RKO (cell line): ENCODE results near the gene ADAP1.
"Not testable (repeated sequence)": the region's sequence is repeated elsewhere in the genome, so short reads cannot be mapped to it uniquely, and the experiment has no call there.

ENCODE experiments used
- DNase-seq: peaks from one replicate; pipeline ENCODE4 v3.0.0-alpha.2; 2016; ENCODE audit warnings: low spot score

Gene ADAP1

DNA sequence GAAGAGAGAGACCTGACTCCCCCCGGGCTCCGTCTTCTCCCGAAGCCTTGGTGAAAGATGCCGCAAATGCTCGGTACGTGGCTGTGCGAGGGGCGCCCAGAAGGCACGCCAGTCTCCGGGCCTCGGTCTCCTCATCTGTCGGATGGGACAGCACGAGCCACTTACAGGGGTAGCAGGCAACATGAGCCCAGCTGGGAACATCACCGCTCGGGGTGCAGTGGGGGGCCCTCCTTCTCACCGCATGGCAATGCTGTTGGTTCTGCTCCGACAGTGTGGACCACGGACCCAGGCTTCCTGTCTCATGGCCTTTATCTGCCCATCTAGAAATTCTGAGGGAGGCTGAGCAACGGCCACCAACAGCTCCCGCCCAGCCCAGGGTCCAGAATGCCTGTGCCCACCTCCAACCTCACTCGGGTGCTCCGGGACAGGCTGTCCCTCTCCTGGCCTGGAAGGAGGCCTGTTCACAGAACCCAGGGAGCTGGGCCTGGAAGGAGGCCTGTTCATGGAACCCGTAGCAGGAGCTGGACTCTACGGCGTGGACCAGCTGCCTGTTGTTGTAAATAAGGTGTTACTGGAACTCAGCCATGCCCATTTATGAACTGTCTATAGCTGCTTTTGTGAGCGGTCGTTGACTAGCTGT, 15.8 kb downstream of the ADAP1 start:
- DNase-seq: no peak

DNA sequence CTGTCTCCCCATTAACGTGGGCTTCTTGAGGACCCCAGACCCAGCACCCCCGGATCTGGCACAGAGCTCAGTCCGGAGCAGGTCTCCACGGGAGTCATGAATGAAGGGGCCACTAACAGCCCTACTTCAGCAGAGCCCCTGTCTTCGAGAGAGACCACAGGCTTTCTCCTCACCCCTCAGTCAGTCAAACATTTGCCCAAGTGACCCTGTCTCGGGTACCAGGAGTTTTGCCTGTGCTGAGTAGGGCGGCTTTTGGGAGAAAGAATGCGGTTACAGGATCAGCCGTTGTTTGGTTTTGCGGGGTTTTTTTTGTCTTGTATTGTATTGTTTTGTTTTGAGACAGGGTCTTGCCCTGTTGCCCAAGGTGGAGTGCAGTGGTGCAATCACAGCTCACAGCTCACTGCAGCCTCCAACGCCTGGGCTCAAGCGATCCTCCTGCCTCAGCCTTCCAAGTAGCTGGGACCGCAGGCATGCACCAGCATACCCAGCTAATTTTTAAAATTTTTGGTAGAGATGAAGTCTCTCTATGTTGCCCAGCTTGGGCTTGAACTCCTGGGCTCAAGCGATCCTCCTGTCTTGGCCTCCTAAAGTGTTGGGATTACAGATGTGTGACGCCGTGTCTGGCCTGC, 16.5 kb downstream of the ADAP1 start:
- no peak for DNase-seq

DNA sequence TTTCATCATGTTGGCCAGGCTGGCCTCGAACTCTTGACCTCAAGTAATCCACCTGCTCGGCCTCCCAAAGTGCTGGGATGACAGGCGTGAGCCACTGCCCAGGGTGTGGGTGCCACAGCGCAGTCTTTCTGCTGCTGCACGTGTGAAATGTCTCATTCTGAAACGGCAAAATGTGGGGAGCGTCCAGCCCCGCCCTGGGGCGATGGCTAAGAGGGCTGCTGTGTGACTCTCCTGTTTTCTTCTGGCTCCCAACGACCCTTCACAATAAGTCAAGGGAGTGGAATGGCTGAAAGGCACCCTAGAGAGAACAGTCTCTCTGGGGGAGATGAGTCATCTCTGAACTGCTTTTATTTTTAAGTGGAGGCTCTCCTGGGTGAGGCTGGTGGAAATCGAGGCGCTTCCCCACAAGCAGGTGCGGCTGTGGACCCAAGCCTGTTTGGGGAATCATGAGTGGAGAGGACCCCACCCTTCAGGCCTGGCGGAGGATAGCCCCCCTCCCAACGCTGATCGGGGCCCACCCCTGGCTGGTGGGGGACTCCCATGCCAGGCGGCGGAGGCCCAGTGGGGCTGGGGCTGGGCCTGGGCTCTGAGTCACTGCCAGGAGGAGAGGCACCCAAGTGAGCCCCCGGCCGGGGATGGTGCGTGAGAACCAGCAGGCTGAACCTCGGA, 18.0 kb downstream of the ADAP1 start:
- DNase-seq: peak; percentile 21

DNA sequence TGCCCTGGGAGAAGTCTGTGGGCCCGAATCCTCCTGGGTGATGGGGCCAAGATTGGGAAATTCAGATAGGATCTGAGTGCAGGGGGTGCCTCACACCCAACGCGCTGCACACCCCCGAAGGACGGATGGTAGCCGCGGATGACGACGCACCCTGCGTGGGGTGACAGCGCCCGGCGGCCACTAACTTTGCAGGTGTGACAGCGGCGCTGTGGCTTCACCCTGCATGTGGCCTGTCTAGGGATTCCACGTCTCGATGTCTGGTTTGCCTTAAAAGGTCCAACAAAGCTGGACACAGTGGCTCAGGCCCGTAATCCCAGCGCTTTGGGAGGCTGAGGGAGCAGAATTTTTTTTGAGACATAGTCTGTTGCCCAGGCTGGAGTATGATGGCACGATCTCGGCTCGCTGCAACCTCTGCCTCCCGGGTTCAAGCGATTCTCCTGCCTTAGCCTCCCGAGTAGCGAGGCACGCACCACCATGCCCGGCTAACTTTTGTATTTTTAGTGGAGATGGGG, 18.6 kb downstream of the ADAP1 start:
- DNase-seq: no peak

DNA sequence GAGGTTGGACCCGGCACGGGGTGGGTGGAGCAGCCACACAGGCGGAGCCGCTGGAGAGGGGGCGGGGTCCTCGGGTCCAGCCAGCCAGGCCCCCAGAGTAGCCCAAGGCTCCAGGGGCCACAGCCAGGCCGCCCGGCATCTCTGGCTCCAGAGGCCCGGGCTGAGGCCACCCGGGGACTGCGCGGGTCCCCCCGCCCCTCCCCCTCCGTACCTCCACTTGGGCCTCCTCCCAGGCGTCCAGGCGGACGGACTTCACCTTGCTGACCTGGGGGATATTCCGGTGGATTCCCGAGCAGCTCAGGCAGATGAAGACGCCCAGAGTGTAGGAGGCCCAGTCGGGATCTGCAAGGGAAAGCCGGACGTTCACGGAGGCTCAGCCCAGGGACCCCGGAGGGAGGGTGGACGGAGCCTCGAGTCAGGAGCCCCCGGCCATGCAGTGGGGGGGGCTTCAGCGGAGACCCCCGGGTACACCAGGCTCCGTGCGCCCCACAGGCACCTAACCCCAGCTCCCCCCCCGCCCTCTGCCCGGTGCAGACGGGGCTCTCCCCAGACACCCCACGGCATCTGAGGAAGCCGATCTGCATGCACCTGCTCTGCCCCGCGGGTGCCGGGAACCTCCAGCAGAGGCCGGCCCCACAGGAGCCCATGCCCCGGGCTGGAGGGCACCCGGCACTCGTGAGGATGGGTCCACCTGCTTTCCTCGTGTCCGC, 19.2 kb downstream of the ADAP1 start:
- DNase-seq: no peak

DNA sequence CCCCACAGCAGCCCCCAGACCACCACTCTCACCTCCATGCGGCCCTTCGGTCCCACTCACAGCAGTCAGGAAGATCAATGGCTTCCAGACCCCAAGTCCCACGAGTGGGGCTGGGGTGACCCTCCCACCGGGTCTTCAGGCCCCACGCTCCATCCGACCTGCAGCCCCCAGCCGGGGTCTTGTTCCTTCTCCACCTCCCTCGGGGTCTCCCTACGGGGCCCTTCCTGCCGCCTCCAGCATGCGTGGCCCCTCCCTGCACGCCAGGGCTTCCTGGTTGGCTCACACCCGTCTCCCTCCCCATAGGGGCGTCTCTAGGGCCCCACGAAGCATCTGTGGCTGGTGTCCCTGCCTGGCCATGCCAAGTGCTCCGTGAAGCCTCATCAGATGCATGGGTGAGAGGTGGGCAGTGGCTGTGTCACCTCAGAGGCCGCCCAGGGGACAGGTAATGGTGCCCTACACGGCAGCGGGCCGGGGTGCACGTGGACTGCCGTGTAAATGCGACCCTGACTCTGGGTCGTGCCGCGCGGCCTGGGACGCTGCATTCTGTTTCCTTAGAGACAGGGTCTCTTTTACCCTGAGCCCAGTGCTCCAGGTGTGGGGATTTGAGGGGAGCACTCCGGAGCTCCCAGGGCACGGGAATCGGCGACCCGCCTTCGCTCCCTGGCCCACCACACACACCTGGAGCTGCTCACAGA, 19.9 kb downstream of the ADAP1 start:
- DNase-seq: no peak

DNA sequence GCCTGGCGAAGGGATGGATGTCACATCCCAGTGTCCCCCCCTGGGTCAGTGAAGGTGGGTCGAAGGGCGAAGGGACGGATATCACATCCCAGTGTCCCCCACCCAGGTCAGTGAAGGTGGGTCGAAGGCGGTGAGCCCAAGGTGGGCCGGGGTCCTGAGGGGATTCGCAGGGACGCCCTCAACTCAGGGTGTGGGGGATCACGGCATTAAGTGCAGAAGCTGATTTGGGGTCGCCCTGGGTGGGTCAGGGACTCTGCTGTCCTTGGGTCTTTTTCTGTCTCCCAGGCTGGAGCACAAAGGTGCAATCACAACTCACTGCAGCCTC, 21.9 kb downstream of the ADAP1 start:
- no peak for DNase-seq

DNA sequence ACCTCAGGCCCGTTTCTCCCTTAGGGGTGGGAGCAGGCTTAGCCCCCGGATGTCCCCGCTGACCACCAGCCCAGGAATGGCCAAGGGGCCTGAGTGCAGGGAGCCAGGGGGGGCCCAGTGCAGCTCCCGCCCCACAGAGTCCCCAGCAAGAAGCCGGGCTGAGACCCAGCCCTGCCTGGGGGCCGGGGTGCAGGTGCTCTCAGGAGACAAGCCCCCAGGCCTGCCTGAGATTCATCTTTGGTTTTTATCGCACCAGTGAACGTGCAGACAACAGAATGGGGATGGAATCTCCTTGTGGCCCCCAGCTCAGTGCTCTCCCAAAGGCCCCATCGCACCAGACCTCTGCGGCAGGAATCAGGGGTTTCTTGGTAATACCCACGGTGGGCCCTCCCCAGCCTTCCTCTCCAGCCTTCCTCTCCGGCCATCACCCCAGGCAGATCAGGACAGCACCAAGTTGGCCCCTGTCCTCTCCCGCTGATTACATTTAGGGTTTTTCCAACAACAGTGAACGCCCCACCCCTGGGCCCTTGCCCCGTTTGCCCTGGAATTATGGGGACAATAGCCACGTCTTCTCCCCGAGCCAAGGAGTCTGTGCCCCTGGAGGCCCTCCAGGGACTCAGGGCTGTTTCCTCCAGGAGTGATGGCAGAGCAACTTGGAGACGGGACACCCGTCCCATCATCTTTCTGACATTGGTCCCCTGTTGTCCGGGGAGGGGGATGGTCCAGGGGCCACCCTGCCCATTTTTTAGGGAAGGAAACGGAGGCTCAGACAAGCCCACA, 22.4 kb downstream of the ADAP1 start:
- DNase-seq: no peak

DNA sequence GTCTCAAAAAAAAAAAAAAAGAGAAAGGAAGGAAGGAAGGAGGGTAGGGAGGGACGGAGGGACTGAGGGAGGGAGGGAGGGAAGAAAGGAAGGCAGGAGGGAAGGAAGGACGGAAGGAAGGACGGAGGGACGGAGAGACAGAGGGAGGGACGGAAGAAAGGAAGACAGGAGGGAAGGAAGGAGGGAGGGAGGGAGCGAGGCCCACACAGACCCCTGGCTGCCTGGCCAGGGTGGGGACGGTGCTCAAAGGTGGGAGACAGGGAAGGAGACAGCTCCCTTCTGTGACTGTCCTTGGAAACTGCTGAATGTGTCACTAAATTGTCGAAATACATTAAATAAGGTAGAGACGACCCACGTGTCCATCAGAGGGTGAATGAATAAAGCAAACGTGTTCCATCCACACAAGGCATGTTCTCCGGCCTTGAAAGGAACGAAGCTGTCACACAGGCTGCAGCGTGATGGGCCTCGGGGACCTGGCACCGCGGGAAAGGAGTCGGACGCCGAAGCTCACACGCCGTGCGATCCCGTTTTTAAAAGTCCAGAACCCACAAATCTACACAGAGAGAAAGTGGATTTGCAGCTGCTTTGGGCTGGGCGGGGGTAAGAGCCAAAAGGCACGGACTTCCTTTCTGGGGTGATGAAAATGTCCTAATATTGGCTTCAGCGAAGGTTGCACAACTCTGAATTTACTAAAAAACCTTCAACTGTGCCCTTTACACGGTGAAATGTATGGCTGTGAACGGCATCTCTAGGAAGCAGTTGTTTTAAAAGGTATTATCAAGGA, 23.3 kb downstream of the ADAP1 start:
- DNase-seq: no peak

DNA sequence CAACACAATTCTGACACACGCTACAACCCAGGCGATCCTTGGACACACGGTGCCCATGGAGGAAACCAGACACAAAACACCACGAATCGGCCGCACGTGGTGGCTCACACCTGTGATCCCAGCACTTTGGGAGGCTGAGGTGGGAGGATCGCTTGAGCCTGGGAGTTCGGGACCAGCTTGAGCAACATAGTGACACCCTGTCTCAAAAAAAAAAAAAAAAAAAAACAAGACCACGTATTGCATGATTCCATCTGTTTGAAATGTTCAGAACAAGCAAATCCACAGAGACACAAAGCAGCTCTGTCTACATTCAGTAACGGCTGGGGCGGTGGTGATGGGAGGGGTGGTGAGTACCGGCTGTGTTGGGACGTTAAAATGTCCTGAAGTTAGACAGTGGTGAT, 25.2 kb downstream of the ADAP1 start:
- no peak for DNase-seq

DNA sequence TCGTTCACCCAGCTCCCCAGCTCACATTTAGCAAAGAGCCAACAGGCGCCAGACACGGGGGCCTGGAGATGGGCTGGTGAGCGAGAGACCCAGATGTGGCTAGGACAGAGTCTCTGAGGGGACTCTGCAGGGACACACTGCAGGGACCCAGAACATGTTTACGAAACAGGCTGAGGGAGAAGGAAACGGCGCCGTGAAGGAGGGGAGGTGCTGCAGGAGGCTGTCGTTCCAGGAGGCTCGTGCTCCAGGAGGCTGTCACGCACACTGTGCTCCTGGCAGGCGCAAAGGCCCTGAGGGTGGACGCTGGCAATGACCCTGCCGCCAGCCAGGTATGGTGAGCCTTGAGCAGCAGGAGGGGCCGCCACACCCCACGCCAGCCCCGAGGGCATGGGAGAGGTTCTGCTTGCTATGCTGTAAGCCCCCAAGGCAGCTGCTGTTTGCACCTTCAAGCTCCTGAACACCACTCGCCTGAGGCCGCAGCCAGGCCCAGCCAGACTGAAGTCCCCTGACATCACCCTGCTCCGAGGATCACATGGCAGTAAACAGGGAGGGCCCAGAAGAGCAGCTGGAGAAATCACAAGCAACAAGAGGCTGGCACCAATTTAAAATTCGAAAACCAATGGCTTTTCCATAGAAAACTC, 27.3 kb downstream of the ADAP1 start:
- no peak for DNase-seq

DNA sequence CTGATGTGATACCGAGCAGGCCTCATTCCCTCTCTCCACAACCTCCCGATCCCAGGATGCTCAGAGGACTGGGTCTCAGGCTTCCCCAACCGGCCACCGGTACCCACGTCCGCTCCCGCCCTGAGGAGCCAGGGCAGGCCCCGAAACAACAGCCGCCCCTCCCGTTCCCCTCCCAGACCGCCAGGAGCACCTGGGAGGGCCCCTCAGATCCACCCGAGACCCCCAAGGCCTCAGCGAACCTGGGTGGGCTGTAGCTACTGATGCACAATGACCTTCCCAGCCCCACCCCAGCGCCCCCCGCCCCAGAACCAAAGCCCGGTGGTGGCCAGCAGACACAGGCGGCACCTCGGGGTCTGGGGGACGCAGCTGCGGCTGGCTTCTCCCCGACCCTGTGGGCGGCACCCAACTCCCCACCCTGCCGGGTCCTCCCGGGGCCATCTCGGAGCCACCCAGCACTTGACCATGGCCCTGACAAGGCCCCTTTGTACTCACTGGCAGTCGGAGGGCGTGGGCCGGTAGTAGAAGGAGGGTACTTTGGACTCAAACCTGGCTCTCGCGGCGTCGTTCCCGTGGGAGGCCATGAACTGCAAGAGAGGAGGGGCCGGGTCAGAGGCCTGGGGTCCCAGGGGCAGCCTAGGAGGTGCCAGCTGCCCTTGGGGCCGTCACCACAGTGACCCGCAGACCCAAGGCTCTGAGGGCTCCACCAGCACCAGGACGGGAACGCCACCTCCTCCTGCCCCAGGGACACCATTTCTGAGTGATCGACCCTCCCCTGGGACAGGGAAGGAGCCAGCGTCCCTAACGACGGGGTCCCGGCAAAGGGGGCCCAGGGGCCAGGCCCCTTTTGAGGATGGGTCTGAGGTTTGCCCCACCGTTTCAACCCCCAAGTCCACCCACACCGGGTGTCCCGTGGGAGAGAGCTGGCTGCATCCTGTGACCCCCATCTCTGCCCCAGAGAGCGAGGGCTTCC, 28.1 kb downstream of the ADAP1 start:
- DNase-seq: no peak

DNA sequence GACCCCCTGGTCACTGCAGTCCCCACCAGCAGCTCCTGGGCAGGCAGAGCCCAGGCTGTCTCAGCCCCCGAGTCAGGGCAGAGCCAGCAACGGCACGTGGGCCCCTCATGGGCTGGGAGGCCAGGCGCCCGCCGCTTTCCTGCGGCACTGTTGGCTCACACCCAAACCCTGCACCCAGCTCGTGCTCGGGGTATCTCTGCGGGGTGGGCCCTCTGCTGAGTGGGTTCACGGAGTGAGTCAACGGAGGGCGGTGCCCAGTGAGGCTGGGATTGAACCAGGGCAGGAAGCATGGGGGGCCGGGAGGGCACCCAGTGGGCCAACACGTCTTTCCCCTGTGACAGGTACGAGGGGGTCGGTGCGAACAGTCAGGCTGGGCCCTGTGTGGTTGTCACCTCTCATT, 28.9 kb downstream of the ADAP1 start:
- DNase-seq: no peak

DNA sequence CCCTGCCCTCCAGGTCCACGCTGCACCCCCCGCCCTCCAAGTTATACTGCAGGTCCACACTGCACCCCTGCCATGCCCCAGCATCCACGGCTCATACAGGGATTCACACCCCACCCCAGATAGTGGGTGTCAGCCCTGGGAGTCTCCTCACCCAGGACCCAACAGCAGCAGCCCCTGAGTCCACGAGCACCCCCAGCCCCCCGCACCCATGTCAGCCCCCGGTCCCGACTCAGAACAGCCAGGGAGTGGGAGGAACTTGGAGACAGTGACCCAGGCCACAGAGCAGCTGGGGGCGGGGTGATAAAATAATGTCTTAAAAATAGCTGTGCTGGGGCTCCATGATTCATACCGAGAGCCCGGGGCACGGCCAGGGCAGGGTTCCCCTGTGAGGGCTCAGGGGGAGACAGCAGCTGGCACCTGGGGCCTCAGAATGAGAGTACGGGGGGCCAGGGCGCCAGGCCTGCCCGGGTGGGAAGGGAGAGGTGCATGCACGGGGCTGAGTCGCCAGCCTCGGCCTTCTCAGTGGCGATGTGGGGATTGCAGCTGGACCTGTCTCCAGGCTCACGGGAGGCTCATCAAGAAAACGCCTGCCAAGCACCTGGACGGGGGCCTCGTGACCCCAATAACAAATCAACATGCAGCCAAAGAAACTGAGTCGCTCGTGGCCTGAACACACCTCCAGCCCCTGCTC, 29.8 kb downstream of the ADAP1 start:
- no peak for DNase-seq

DNA sequence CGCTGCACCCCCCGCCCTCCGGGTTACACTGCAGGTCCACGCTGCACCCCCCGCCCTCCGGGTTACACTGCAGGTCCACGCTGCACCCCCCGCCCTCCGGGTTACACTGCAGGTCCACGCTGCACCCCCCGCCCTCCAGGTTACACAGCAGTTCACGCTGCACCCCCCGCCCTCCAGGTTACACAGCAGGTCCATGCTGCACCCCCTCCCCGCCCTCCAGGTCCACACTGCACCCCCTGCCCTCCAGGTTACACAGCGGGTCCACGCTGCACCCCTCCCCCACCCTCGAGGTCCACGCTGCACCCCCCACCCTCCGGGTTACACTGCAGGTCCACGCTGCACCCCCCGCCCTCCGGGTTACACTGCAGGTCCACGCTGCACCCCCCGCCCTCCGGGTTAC, 30.4 kb downstream of the ADAP1 start:
- not testable (repeated sequence) for DNase-seq

DNA sequence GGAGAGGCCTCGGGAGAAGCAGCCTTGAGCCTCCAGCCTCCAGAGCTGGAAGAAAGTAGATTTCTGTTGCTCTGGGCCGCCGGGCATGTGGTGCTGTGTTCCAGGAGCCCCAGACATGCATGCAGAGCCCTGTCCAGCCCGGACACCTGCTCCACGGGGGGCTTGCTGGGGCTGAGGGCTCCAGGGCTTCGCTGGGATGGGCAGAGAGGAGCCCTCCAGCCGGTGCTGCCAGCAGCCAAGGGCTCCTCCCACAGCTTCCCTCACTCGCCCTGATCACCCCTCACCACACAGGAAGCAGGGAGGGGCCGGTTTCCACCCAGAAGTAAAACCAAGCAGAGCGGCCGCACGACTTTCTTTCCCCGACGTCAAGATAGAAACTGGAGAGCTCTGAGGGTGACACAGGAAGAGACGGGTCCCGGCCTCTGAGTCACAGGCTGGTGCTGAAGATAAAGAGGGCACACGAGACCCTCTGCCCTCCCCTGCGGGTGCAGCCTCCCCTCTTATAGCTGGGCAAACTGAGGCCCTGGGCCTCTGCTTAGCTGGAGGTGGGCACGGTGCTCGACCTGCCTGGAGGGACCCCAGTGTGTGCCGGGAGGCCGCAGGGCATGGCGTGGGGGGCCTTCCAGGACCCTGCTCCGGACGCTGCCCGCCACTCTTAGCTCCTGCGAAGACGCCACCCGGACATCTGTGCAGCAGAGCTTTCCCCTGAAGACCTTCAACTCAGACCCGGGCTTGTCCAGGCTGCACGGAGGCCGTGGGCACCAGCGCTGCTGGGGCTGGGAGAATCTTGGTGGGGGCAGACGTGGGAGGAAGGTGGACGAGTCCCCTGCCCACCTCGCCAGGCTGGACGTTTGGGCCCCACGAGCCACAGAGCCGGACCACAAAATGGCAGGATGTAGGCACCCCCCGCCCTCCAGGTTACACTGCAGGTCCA, 31.1 kb downstream of the ADAP1 start:
- no peak for DNase-seq
